IPS-NIHi11 (cell line): ENCODE measurements around the gene UAP1.
A peak's percentile ranks its signal among the peaks of the same experiment; 100 is the strongest.
"Not testable (repeated sequence)": the region's sequence is repeated elsewhere in the genome, so short reads cannot be mapped to it uniquely, and the experiment has no call there.

Source experiments
- DNase-seq: peaks from one replicate; pipeline ENCODE4 v3.0.0; 2012; ENCODE audit warnings: mixed read lengths, low spot score

Gene UAP1

DNA sequence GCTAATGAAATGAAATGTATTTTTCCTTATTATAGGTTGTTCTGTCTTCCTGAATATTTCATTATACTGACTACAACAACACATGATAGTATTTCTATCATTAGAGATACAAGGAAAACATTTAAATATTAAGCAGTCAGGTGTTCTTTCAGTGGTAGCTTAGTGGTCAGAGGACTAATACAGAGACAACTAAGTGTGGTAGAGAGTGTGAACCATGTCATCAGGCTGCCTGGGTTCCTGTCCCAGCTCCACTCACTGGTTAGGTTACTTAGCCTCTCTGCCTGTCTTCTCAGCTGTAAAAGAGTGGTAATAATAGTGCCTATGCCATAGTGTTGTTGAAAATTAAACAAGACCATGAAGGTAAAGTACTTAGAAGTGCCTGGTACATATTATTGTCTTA lies 3.9 kb downstream of the UAP1 start:
- no peak for DNase-seq

DNA sequence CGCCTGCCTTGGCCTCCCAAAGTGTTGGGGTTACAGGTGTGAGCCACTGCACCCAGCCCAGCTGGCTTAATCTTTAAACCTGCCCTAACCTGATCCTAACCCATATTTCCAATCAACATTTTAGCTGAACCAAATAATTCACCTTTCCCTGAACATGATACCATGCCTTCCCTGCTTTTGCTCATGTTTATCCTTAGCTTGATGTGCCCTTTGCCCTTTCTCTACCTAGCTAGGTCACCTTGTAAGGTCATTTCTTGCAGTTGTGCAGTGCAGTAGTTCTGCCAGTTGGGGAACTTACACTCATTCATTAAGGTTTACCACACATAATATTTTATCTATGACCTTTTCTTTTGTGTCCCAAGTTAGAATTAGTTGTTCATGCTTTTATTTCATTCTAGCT lies 5.3 kb downstream of the UAP1 start:
- no peak for DNase-seq

DNA sequence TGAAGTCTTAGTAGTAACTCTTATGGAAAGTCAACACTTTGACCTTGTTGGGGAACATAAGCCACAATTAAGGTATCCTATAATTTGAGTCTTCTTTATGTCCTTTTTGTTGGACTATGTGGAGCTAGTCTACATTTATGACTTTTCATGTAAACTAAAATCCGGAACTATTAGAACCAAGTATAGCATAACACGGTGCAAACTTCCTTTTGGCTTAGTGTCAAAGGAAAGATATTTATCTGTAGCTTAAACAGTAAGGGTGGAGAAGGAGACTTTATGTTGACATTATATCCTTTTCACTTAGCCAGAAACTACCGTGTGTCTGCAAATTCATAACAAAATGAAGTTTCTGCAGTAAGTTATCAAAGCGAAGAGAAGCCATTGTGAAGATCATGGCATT lies 7.3 kb downstream of the UAP1 start:
- DNase-seq = no peak

DNA sequence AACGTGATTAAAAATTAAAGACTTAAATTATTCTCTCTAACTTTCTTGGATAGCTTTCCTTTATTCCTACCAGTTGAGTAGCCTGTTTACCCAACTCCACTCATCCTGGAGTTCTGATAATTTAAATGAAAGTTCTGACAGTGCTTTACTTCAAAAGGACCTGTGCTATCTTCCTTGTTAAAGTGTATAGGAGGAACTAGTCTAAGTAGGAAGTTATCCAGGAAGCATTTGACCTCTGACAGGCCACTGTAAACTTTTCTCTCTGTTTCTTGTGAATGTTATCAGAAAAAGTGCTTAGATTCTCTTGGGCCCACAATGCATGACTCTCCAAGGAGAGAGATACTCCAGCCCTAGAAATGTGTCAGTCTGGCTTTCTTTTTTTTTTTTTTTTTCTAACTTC lies 9.2 kb downstream of the UAP1 start:
- no peak for DNase-seq

DNA sequence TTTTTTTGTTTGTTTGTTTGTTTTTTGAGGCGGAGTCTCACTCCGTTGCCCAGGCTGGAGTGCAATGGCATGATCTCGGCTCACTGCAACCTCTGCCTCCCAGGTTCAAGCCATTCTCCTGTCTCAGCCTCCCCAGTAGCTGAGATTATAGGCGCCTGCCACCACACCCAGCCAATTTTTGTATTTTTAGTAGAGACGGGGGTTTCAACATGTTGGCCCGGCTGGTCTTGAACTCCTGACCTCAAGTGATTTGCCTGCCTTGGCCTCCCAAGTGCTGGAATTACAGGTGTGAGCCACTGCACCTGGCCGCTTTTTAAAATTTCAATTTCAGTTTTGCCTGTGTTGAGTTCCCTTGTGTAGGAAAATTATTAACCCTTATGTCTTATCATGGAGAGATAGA lies 9.6 kb downstream of the UAP1 start:
- DNase-seq = not testable (repeated sequence)

DNA sequence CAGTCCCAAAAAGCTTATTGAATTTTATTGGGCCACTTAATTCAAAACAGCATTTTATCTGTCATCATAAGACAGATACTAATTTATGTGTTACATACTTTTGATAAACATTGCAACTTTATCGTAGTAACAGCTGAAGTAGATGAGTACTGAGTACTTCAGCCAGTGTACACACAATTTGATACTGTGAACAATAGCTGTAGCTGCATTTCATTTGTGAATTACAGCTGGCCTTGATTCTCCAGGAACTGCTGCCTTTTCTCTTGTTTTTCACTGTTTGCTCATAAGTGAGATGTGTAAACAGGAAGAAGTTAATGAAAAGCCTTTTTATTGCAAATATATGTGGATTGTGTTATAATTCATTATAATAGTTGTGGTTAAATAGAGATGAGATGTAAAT lies 10.2 kb downstream of the UAP1 start:
- no peak for DNase-seq

DNA sequence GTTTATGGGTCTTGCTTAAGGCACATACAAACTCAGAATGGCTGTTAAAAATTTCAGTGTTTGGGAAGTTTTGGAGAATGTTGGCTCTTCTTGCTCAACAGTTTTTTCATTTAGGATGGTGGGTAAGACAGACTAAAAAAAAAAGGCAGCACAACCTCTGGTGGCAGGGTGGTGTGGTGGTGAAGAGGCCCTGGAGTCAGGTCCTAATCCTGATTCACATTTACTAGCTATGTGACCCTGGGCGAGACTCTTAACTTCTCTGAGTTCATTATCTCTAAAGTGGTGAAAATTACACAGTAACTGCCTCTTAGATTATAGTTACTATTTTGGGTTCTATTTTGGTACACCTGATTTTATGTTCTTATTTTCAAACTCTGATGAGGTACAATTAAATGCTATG lies 11.6 kb downstream of the UAP1 start:
- DNase-seq = no peak

DNA sequence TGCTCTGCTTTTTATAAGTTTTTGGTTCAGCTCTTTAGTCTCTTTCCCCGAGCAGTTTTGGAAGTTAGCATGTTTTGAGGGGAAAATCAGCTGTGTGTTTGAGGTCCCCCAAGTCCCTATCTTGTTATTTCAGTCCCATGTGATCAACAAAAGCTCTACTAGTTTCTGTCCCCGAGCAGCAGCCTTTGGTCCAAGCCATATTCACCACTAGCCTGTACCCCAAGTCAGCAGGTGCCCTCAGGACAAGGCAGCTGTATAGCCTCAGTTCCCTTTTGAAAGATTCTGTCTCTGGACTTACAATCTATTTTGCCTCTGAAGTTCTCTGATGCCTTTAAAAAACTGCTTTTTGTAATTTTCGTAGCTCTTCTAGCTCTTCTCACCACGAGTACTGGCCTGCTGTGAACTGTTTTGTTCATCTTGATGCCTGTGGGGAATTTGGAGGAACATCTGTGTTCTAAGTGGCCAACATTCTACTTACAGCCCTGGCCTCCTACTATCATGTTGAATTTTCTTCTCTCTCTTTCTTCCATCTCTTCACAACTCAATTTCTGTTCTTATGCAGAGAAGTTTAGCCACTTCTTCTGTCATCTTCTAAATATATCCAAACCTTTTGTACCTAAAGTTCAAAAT lies 16.7 kb downstream of the UAP1 start:
- DNase-seq = no peak

DNA sequence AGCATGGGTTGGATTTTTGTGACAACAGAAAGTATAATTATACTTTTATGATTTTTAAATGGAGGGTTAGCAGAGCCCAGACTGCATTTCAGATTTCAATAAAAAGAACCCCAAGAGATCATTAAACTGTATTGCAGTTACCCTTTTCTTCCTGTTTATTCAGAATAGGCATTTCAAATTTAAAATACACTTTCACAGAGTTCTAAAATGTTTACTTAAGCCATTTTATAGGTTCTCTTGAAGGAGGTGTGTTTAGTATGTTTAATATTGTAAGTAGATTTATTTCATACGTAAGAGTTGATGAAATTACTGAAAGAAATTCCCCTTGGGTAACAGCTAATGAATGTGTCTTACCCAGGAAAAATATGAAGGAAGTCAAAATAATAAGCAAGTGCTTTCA lies 17.4 kb downstream of the UAP1 start:
- DNase-seq = no peak

DNA sequence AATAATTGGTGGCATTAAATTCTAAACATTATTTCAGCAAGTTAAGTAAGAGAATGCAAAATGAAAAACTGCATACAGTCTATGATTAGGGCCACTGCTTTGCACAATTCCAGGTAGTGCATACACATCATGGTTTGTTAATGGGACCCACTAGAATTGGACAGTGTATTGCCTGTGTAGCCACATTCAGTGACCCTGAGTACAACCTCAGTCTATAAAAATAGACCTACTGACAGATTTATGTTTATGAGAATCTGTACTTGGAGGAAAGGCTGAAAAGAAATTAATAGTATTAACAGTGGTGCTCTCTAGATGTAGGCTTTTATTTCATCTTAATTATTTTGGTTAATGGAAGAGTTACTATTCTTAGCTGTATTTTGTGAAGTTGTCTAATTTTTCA lies 18.8 kb downstream of the UAP1 start:
- no peak for DNase-seq

DNA sequence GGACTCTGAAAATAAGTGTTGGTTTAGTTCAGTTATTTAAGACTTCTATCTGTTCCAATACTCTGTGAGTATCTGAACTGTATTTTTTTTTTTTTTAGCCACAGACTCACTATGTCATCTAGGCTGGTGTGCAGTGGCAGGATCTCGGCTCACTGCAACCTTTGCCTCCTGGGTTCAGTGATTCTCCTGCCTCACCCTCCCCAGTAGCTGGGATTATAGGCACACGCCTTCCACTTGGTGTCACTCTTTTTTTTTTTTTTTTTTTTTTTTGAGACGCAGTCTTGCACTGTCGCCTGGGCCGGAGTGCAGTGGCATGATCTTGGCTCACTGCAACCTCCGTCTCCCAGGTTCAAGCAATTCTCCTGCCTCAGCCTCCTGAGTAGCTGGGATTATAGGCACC lies 21.4 kb downstream of the UAP1 start:
- DNase-seq = not testable (repeated sequence)

DNA sequence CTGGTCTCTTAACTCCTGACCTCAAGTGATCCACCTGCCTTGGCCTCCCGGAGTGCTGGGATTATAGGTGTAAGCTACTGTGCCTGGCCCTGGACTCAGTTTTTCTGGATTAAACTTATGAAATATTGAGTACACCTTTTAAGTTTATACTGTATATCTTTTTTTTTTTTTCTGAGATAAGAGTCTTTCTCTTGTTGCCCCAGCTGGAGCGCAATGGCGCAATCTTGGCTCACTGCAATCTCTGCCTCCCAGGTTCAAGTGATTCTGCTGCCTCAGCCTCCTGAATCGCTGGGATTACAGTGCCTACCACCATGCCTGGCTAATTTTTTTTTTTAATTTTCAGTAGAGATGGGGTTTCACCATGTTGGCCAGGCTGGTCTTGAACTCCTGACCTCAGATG lies 23.6 kb downstream of the UAP1 start:
- not testable (repeated sequence) for DNase-seq

DNA sequence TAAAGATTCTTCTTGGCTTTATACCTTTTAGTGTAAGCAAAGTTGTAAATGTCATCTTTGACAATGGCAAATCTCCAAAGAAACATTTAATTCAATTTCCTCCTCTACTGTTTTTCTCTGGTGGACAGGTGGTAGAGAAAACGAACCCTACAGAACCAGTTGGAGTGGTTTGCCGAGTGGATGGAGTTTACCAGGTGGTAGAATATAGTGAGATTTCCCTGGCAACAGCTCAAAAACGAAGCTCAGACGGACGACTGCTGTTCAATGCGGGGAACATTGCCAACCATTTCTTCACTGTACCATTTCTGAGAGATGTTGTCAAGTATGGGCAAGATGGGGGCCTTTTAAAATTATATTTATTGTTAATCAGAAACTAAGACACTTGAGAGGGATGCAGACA lies 25.8 kb downstream of the UAP1 start:
- DNase-seq = peak; percentile 16

DNA sequence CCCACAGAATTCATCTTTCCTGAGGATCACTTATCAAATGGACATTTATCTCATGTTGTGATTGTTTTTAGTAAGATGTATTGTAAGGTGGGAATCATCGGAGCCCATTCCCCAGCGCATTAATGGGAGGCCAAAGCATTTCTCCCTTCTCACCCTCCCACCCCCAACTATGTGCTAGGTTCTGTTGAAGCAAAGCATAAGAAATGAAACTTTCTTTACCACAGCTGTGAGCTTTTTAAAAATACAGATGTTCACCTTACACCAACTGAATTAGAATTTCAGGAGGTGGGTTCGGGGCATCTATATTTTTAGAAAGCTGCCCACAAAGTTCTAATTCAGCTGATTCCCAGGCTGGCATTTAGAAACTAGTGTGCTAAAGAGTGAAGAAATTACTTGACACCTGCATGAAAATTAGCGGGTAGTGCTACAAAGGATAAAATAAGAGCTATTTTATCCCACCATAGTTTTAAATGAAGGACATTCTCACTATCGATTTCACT lies 26.3 kb downstream of the UAP1 start:
- DNase-seq = no peak

DNA sequence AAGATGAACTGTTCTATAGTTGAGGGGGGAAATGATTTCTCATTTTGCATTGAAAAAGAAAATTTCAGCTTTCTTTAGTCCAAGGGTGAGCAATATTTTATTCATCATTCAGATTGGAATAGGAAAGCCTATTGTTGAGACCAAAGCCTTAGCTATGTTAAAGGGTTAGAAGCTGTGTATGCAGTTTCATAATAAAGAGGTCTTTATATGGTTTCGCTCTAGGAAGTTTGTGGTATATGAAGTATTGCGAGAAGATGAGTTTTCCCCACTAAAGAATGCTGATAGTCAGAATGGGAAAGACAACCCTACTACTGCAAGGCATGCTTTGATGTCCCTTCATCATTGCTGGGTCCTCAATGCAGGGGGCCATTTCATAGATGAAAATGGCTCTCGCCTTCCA lies 28.6 kb downstream of the UAP1 start:
- DNase-seq = no peak

DNA sequence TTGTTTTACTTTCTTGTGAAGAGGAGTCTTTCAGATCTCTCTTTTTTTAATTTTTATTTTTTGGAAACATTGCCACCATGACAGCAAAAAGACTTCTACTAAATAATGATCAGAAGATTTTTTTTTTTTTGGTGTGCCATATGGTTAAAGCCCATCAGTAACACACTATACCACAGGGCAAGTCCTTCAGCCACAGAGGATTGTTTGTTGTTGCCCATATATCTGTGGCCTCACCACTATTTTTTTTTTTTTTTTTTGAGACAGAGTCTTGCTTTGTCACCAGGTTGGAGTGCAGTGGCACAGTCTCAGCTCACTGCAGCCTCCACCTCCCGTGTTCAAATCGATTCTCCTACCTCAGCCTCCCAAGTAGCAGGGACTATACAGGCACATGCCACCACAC lies 29.2 kb downstream of the UAP1 start:
- no peak for DNase-seq

DNA sequence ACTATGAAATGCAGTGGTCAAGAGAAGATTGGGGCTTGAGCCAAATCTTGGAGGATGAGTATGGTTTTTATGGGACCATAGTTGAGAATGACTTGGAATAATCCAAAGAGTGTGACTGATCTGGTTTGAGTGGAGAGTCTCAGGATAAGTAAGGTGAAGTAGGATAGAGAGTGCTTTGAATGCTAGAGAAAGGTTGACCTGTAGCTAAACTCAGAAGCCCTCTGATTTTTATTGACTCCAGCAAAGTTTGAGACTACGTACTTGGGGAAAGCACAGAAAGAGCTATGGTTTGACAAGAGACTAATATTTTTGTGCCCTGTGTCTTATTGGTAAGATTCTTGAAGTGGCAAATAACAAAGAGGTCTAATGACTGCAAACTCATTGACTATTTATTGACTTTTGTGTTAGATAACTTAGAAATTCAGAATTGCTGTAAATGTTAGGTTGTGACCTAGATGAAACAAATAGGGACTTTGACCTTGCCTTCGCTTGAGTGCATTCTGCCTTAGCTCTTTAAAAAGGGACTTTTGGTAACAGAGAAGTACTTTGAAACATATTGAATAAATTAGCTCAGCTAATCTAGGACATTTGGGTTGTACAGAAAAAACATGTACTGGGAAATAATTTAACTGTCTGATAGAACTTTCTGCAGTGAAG lies 35.1 kb downstream of the UAP1 start:
- no peak for DNase-seq

DNA sequence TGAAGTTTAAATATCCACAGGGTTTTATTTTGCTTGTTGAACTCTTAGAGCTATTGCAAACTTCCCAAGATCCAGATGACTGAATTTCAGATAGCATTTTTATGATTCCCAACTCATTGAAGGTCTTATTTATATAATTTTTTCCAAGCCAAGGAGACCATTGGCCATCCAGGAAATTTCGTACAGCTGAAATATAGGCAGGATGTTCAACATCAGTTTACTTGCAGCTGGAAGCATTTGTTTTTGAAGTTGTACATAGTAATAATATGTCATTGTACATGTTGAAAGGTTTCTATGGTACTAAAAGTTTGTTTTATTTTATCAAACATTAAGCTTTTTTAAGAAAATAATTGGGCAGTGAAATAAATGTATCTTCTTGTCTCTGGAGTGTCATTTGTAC lies 37.9 kb downstream of the UAP1 start:
- DNase-seq = no peak

DNA sequence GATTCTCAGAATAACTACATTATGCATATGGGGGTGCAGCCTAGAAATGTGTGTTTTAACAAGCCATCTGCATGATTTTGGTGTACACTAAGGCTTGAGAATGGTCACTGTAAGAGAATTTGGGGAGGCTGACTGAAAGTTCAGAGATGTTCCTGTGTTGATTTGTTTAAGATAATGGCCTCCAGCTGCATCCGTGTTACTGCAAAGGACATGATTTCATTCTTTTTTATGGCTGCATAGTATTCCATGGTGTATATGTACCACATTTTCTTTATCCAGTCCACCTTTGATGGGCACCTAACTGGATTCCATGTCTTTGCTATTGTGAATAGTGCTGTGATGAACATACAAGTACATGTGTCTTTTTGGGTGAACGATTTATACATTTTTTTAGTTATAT lies 41.6 kb downstream of the UAP1 start:
- not testable (repeated sequence) for DNase-seq

DNA sequence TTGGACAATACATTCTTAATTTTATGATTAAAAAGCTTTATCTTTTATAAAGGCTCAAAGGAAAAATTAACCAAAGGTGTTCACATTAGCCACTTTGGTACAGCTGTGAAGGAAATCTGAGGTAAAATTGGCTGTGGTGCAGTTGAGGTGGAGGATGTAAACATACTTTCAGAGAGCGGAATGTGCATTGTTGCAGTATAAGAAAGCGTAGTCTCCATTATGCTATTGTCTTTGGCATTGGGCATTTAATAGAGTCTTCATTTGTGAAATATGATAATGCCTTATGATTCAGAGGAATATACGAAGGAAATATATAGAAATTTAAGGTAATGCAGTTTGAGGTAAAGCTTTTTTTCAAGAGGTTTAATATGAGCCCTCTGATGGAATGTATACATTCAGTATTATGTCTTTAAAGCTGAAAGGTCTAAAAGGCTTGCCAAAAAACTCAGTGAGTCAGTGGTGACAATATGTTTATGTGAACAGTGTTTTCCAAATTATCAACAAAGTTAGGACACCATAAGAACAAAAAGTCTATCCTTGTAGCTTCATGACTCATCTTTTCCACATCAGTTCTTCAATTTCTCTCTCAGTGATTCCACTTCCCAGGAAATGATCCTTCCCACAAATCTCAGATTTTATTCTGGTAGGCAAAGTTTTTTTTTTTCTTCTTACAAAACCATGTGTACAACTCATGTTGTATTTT lies 43.9 kb downstream of the UAP1 start:
- no peak for DNase-seq

DNA sequence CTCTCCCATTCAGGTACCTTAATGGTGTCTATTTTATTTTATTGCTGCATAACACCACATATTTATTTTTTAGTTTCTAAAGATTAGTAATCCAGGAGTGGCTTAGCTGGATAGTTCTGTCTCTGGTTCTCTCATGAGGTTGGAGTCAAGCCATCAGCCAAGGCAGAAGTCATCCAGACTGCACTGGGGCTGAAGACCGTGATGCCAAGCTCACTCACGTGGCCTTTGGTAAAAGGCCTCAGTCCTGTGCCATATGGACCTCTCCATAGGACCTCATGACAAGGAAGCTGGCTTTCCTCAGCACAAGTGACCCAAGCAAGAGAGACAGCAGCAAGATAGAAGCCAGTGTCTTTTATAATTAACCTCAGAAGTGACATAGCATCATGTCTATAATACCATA lies 47.8 kb downstream of the UAP1 start:
- no peak for DNase-seq

DNA sequence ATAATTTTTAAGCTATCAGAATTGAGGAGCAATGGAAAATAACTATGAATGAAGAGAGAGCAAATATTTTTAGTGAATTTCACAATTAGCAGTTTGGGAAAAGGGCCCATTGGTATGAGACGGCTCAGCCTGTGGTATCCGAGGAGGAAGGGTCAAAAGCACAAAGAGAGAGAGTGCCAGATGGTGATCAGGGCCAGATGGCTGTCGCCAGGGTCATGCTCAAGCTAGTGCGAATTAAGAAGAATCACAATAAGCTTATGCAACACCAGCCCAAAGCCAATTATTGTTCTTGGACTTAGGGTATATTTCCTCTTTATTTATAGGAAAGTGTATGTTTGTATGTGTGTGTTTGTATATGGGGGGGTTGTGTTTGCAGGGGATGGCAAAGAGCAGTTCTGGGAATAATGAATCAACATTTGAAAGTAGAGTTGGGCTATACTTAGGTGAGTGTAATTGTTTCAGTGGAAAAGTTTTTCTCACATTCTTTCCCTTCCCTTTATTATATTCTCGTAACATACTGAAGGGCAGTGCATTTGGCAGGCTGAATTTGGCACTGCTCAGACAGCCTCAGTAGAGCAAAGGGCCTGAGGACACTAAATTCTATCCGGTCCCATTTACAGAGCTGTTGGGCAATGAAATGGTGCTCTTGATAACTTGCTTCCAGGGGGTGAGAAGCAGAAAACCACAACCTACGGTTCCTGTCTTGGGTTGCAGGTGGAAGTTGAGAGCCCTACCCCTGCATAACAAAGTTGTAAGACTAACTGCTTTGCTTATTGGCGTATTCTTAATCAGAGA lies 51.3 kb downstream of the UAP1 start:
- no peak for DNase-seq

DNA sequence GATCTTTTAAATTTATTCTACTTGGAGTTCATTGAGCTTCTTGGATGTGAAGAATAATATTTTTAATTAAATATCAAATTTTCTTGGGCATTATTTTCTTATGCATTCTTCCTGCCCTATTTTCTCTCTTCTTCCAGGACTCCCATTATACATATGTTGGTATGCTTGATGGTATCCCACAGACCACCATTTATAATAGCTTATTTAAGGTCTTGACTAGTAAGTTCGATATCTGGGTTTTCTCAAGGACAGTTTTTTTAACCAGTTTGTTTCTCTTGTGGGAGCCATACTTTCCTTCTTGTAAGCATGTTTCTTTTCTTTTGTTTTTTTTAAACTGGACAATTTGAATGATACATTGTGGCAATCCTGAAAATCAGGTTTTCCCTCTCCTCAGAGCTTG lies 55.3 kb downstream of the UAP1 start:
- DNase-seq = no peak
